Neuron (in vitro differentiated cells): ENCODE data around the gene LAMC3.
A peak's percentile ranks its signal among the peaks of the same experiment; 100 is the strongest.

Source experiments
- H2AFZ ChIP-seq: one replicate; pipeline ENCODE4 v1.6.1; 2013; ENCODE audit warnings: low read depth, mild to moderate bottlenecking, inconsistent platforms, low read length, moderate library complexity
- H3K27me3 ChIP-seq: one replicate; pipeline ENCODE4 v1.6.1; 2013; ENCODE audit warnings: low read length; ENCODE audit not compliant: insufficient read depth
- H3K36me3 ChIP-seq: one replicate; pipeline ENCODE4 v1.6.1; 2013; ENCODE audit warnings: low read length; ENCODE audit not compliant: insufficient read depth
- H3K4me1 ChIP-seq: one replicate; pipeline ENCODE4 v1.6.1; 2013; ENCODE audit warnings: low read length; ENCODE audit not compliant: insufficient read depth
- H3K4me3 ChIP-seq: 2 replicates; pipeline ENCODE4 v1.5.1; 2013; ENCODE audit warnings: mild to moderate bottlenecking, low read length, moderate library complexity
- H3K9me3 ChIP-seq: one replicate; pipeline ENCODE4 v1.6.1; 2013; ENCODE audit warnings: low read length

The LAMC3 gene

GRCh38 chr9:131008909-131009618 lies at the start of gene LAMC3:
TSS of gene LAMC3 (plus strand) at chr9:131009174. CDS start at chr9:131009215, 41 bp downstream.
- peaks cover 14% of the 10 kb centered on the region for H3K4me1 ChIP-seq
- H3K36me3 ChIP-seq: no peaks in the 10 kb centered on the region
- H3K27me3 ChIP-seq: peaks cover 32% of the 10 kb centered on the region
- peaks cover 2% of the 10 kb centered on the region for H3K9me3 ChIP-seq
- peak within 1 kb of the TSS; percentile 9 for H3K4me3 ChIP-seq
- H2AFZ ChIP-seq: no peak within 1 kb of the TSS

GRCh38 chr9:130959809-130960334 lies 49.1 kb upstream of the LAMC3 start:
- H3K4me3 ChIP-seq: no peak overlapping the region
- no peaks in the 10 kb centered on the region for H3K27me3 ChIP-seq
- no peak overlapping the region for H2AFZ ChIP-seq
- no peaks in the 10 kb centered on the region for H3K36me3 ChIP-seq
- peaks cover 1% of the 10 kb centered on the region for H3K9me3 ChIP-seq
- peaks cover 14% of the 10 kb centered on the region for H3K4me1 ChIP-seq

GRCh38 chr9:130960522-130961378 lies 48.2 kb upstream of the LAMC3 start:
- no peak overlapping the region for H2AFZ ChIP-seq
- peaks cover 1% of the 10 kb centered on the region for H3K9me3 ChIP-seq
- no peaks in the 10 kb centered on the region for H3K27me3 ChIP-seq
- H3K4me1 ChIP-seq: peaks cover 14% of the 10 kb centered on the region
- H3K4me3 ChIP-seq: no peak overlapping the region
- H3K36me3 ChIP-seq: no peaks in the 10 kb centered on the region

GRCh38 chr9:130961511-130962300 lies 47.3 kb upstream of the LAMC3 start:
- H3K4me3 ChIP-seq: no peak overlapping the region
- H2AFZ ChIP-seq: no peak overlapping the region
- H3K9me3 ChIP-seq: peaks cover 1% of the 10 kb centered on the region
- H3K4me1 ChIP-seq: peaks cover 7% of the 10 kb centered on the region
- no peaks in the 10 kb centered on the region for H3K27me3 ChIP-seq
- no peaks in the 10 kb centered on the region for H3K36me3 ChIP-seq

- Histone ChIP-seq H3K4me3 (no peak overlapping the region), H2AFZ (no peak overlapping the region), H3K4me1 (peaks cover 7% of the 10 kb centered on the region), H3K36me3 (no peaks in the 10 kb centered on the region), H3K9me3 (peaks cover 1% of the 10 kb centered on the region), H3K27me3 (no peaks in the 10 kb centered on the region)
These were observed 46.3 kb upstream of the LAMC3 start for GRCh38 chr9:130962418-130963316.

DNA sequence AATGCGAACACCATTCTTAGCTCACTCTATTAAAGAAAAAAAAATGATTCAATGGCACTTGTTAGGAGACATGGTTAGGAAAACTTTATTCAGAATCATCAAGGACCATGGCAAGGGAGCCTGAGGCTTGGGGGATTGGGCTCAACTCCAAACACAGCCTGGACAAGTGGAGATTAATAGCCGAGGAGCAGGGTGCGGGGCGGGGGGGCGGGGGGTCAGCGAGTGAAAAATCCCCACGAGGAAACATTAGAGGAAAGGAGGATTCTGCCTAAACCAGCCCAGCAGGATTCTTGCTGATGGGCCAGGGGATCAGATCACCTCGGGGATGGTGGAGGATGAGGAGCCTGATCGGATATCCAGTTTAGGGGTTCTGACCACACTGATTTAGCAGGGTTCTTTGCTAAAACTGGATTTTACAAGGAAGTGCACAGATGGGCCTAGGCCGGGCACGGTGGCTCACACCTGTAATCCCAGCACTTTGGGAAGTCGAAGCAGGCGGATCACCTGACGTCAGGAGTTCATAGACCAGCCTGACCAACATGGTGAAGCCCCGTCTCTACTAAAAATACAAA lies 45.6 kb upstream of the LAMC3 start:
- Histone ChIP-seq H3K36me3 (no peaks in the 10 kb centered on the region), H3K27me3 (no peaks in the 10 kb centered on the region), H3K4me1 (peaks cover 7% of the 10 kb centered on the region), H2AFZ (no peak overlapping the region), H3K4me3 (no peak overlapping the region), H3K9me3 (peaks cover 1% of the 10 kb centered on the region)

GRCh38 chr9:130963916-130964315 lies 45.1 kb upstream of the LAMC3 start:
- Histone ChIP-seq H3K4me3 (no peak overlapping the region), H3K9me3 (peaks cover 1% of the 10 kb centered on the region), H2AFZ (no peak overlapping the region), H3K27me3 (no peaks in the 10 kb centered on the region), H3K36me3 (no peaks in the 10 kb centered on the region), H3K4me1 (peaks cover 7% of the 10 kb centered on the region)

DNA sequence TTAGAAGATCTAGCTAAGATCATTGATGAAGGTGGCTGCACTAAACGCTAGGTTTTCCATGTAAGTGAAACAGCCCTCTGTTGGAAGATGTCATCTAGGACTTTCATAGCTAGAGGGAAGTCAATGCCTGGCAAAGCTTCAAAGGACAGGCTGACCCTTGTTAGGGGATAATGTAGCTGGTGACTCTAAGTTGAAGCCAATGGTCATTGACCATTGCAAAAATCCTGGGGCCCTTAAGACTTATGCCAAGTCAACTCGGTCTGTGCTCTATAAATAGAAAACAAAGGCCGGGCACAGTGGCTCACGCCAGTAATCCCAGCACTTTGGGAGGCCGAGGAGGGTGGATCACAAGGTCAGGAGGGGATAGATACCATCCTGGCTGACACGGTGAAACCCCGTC lies 43.3 kb upstream of the LAMC3 start:
- Histone ChIP-seq H3K4me3 (no peak overlapping the region), H3K9me3 (peaks cover 1% of the 10 kb centered on the region), H3K36me3 (no peaks in the 10 kb centered on the region), H2AFZ (no peak overlapping the region), H3K4me1 (peaks cover 7% of the 10 kb centered on the region), H3K27me3 (no peaks in the 10 kb centered on the region)

DNA sequence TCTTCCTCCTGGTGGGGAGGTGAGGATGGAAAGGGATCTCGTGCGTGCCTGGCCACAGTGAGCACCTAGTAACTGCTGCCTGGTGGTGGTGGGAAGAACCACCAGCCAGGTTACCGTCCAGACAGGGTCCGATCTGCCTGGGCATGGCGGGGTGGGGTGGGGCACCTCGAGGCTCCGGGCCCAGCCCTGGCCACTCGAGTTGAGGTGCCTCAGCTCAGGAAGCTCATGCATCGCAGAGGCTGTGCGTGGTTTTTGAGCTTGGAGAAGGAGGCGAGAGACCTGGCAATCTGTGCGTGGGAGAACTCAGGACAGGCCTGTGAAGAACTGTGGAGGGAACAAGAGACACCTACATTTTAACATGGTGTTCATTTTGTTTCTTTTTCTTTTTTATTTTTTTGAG lies 38.9 kb upstream of the LAMC3 start:
- Histone ChIP-seq H3K4me3 (no peak overlapping the region), H3K27me3 (peaks cover 7% of the 10 kb centered on the region), H2AFZ (no peak overlapping the region), H3K4me1 (peaks cover 11% of the 10 kb centered on the region), H3K36me3 (no peaks in the 10 kb centered on the region), H3K9me3 (no peaks in the 10 kb centered on the region)

- H3K27me3 ChIP-seq: peaks cover 7% of the 10 kb centered on the region
- no peak overlapping the region for H3K4me3 ChIP-seq
- peaks cover 11% of the 10 kb centered on the region for H3K4me1 ChIP-seq
- H3K9me3 ChIP-seq: no peaks in the 10 kb centered on the region
- no peak overlapping the region for H2AFZ ChIP-seq
- H3K36me3 ChIP-seq: no peaks in the 10 kb centered on the region
These were observed 38.1 kb upstream of the LAMC3 start for GRCh38 chr9:130970855-130971254.

GRCh38 chr9:130971294-130971849 lies 37.6 kb upstream of the LAMC3 start:
- Histone ChIP-seq H2AFZ (no peak overlapping the region), H3K4me3 (no peak overlapping the region), H3K4me1 (peaks cover 11% of the 10 kb centered on the region), H3K36me3 (no peaks in the 10 kb centered on the region), H3K9me3 (no peaks in the 10 kb centered on the region), H3K27me3 (peaks cover 7% of the 10 kb centered on the region)
